DMS53 treated with DMSO at 0.1 percent for 48 hours (cell line): Measurements from ENCODE around the gene LMTK2.
"Not testable (repeated sequence)": the region's sequence is repeated elsewhere in the genome, so short reads cannot be mapped to it uniquely, and the experiment has no call there.

Experiments used
- DNase-seq: peaks from one replicate; lab custom pipeline; 2025; ENCODE audit not compliant: unreplicated experiment; lab: John Stamatoyannopoulos, UW

Gene LMTK2

DNA sequence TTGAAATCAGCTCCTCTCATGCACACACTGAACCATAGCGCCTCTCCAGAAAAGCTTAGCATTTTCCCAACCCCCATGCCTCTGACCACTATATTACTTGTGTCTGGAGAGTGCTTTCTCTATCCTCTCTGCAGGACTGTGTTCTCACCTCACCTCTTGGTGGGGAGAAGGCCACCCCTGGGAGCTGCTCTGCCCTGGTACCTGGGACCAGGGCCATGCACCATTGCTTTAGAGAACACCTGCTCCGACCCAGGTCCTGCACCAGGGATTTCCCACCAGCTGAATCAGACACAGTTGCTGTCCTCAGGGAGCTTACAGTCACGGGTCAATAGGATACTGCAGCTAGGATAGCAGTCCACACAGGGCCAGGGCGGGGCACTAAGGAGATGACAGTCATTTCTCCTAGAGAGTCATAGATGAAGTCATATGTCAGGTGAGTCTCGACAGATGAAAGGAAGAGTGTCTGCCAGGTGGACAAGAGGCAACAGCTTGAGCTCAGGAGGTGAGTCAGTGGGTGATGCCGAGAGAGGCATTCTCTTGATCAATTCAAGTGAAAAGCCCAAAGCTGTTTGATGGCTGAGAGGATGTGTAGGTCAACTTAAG is 619 bp upstream of the LMTK2 start:
- DNase-seq: peak; percentile 57

DNA sequence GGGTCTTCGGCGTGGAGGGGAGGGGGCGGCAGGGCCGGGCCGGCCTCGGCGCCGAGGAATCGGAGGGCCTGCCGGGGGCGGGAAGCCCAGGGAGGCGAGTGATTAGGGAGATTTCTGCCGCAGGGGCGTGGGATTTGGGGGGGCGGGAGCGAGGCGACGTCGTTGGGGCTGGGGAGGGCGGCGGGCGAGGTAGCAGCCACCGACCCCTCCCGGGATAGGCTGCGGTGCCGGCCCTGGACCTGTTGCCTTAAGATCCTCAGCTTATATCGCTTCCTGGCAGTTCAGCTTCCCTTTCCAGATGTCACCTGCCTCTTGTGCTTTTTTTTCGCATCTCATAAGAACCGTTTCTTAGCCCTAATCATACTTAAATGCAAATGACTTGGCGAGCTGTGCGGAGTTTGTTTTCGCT is 655 bp downstream of the LMTK2 start:
- DNase-seq: no peak

DNA sequence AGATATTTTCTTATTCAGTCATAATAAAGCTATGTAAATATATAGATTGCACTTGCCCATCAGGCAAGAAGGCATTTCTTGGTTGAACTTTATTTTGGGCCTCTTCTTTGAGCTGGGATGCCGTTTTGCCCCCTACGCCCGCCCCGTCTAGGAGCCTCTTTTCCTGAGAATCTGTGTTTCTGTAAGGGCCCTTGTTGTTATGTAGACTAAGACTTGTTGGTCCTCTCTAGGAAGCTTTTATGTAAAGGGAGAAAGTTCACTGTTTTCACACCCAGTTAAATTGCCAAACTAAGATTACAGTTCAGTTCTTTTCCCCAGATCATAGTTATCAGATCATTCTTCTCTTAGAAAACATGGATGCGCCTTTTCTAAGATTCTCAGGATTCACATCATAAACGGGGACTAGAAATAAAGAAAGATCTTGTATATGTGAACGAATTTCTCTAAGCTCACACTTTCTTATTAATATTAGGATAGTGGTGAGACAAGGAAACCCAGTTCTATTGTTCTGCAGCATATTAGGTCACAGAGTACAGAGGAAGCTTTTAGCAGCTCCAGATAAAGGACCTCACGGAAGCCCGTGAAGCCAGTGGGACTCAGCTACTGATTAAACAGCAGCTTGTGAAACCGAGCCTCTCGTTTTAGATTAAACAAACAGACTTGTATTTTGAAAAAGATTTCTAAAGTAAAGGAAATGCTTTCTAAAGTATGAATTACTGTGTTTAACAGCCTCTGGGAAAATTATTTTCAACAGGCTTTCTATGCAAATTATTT is 3.8 kb downstream of the LMTK2 start:
- DNase-seq: no peak

DNA sequence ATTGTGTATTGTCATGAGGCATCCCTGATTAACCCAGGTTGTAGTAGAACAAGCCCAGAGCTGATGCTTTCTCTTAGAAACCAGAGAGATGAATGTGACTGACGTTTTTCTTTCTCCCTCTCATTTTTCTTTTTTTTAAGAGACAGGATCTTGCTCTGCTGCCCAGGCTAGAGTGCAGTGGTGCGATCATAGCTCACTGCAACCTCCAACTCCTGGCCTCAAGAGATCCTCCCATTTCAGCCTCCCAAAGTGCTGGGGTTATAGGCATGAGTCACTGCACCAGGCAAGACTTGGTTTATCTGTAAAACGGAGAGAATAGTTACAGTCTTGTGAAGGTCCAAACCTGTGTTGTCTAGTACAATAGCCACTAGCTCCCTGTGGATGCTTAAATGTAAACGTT is 5.4 kb downstream of the LMTK2 start:
- no peak for DNase-seq

DNA sequence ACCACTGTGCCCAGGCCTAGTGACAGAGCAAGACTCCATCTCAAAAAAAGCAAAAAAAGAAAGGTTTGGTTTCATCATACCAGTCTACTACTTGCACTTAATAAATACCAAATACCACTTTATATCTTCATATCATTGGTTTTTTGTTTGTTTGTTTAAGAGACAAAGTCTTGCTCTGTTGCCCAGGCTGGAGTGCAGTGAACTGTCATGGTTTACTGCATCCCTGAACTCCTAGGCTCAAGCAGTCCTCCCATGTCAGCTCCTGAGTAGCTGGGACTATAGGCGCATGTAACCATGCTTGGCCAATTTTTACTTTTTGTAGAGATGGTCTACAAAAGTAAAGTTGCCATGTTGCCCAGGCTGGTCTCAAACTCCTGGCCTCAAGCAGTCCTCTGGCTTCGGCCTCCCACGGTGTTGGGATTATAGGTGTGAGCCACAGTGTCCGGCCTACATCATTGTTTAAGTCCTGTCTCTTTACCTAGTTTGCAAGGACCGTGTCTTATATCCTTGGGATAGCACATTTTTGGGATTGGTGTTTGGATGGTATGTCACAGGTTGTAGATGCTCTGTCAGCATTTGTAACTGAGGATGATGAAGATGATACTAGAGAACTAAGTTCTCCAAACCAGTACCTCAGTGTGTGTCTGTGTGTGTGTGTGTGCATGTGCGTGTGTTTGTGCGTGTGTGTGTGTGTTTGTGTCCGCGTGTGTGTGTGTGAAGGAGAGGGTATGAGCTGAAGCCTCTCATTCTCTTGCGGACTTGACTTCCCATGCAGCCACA is 9.3 kb downstream of the LMTK2 start:
- DNase-seq: no peak

DNA sequence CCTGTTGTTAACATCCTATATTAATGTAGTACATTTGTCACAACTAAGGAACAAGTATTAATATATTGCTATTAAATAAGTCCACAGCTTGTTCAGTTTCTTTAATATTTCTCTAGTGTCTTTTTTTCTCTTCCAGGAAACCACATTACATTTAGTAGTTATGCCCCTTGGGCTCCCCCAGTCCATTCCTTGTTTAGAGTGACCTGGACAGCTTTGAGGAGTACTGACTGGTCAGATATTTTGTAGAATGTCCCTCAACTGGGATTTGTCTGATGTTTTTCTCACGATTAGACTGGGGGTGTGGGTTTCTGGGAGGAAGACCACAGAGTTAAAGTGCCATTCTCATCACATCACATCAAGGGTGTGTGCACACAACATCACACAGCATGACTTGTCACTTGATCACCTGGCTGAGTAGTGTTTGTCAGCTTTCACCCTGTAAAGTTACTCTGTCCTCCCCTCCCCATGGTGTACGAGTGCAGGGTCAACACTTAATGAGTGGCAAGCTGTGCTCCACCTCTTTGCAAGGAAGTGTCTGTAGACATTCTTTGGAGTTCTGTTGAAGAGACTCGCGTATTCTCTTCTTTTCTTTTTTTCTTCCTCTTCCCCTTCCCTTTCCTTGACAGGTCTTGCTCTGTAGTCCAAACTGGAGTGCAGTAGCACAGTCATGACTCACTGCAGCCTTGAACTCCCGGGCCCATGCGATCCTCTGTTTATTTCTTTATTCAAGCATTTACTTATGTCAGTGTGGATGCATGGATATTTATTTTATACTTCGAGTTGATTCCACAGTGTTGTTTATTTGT is 10.2 kb downstream of the LMTK2 start:
- no peak for DNase-seq

DNA sequence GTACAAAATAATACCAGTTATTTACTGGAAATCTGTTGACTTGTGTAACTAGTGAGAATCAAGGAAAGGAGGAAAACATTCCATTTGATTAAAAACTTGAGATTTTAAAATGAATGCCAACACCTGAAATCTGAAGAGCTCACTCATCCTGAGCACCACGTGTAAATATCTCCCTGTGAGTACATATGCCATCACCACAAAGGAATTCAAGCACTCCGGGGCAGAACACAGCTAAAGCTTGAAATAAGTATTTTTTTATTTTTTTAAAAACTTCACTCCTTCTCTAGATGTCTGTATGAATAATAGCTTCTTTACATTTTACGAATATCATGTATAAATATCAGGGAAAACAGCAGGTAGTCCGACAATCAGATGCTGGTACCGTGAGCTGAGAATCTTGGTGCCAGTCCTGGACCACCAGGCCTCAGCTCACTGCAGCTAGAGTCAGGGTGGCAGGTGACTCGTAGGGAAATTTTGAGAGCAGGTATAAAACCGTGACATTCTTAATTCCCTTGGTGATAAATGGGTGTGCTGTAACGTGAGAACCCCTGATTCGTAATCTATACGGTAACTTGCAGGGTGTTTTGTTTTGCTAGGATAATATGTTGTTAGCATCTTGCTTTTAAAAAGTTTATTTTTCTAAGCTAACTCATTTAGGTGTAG is 12.7 kb downstream of the LMTK2 start:
- peak; percentile 11 for DNase-seq

DNA sequence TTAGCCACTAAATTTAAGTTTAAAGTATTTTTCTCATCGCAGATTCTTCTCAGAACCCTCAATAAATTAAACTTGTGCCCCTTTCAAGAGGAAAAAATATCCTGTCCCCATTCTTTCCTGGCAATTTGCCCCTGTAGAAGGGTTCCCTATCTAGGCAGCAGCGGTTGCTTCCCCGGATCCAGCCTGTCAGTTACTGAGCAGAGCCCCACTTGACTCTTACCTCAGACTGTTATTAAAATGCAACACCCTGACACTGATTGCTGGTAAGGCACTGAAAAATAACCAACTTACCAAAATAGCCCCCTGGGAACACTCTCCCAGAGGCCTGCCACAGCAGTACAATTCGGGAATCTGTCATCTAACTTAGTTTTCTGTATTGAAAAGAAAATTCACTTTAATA is 13.9 kb downstream of the LMTK2 start:
- no peak for DNase-seq

DNA sequence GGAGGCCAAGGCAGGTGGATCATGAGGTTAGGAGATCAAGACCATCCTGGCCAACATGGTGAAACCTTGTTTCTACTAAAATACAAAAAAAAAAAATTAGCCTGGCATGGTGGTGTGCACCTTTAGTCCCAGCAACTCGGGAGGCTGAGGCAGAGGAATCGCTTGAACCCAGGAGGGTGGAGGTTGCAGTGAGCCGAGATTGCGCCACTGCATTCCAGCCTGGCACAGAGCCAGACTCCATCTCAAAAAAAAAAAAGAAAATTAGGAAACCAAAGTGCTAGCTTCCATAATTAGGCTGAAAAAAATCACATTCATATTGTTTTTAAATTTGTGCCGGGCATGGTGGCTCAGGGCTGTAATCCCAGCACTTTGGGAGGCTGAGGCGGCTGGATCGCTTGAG is 14.7 kb downstream of the LMTK2 start:
- DNase-seq: not testable (repeated sequence)

DNA sequence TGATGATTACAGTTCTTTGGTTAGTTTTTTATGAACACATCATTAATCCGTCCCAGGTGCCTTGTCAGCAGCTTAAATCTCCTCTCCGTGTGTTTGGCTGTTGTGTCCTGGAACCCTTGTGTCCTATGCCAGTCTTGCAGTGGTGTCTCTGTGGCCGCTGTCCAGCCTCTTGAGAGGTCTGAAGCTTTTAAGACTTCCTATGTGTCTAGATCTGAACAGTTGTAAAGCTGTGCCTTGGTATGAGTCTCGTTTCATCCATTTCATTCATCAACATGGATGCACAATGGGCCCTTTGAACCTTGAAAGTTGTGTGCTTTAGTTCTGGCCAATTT is 16.7 kb downstream of the LMTK2 start:
- DNase-seq: no peak

DNA sequence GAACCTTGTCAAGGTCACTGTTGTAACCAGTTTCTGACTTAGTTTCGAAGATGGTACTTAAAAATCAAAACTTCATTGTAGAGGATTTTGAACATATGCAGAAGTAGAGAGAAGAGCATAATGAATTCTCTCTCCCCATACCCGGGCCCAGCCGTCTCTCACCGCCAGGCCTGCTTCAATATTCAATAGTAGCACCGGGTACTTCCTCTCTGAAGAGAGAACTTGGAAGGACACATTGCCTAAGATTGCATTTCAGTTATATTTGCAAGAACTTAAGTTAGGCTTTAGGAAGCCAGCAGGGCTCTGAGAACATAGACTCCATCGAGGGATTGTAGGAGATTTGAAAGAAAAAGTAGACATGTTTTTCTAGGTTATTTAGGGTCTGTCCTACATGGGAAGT is 19.1 kb downstream of the LMTK2 start:
- no peak for DNase-seq

DNA sequence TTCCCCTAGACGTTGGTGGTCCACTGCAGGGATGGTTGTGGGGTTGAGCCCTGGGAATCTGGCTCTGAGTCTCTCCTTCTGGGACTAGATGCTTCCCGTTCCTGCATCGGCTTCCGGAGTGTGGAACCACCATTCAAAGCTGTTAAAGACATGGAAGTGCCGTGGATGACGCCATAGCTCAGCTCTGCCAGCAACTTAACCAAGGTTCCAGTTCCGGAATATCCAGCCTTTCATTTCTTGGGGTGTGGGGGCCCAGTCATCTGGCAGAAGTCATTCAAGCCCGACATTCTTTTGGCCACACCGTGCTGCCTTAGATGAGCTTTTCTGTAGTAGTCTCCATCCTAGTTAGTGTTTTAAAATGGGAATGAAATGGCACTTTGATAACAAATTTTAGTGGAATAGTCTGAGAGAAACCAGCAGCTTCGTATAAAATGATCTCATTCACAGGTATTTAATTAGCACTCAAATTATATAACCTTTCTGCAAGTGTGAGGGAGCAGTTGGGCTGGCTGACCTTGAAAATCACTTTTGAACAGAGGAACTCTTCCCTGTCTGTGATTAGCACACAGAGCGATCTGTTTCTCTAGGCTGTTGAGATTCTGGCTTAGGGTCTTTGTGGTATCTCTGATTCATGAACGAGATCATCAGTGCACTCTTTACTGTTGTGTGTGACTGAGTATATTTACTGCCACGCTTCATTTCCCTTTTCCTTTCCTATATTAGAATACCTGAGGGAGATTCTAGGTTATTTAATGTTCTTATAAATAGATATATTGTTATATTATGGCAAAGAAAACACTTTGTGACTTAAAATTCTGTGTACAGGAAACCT is 19.9 kb downstream of the LMTK2 start:
- DNase-seq: no peak

DNA sequence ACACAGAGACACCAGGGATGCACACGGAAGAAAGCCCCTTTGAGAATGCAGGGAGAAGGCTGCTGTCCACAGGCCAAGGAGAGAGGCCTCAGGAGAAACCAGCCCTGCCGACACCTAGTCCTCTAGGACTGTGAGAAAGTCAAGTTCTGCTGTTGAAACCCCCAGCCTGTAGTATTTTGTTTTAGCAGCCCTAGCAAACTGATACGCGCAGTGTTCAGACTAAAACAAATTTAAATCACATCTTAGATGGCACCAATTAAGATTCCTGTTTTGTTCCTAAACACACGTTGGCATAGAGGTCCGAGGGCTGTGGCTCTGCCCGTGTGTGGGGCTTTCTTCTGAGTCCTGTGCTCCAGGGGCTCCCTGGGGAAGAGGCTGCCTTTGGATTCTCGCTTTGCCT is 21.7 kb downstream of the LMTK2 start:
- no peak for DNase-seq

DNA sequence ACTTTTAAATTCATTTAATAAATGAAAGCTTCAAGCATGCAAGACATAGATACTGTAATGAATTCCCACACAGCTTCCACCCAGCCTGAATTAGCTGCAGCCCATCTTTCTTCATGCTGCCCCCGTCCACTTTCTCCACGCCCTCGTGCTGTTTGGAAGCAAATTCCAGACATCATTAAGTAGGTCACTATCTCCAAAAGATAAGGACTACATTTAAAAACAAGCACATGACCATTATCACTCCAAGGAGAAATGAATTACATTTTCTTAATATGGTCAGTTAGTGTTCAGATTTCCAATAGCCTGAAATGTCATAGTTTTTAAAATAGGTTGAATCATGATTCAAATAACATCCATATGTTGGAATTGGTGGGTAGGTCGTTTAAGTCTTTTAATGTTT is 24.3 kb downstream of the LMTK2 start:
- no peak for DNase-seq

DNA sequence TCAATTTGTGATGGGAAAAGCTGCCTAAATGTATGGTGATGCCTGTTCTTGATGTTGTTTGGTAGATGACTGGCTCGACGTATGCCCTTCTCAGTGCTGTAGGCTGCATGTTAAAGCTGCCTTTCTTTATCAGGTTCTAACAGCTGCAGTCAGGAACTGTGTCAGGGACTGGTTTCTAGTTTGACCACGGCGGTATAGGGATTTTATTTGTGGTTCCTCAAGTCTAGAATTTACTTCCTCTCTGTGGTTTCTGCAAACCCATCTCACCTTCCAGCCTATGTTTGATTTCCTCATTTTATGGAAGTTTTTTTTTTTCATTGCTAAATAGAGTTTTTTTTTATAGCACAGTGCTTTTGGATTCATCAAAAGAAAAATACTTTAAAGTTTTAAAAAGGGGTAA is 26.5 kb downstream of the LMTK2 start:
- DNase-seq: no peak

DNA sequence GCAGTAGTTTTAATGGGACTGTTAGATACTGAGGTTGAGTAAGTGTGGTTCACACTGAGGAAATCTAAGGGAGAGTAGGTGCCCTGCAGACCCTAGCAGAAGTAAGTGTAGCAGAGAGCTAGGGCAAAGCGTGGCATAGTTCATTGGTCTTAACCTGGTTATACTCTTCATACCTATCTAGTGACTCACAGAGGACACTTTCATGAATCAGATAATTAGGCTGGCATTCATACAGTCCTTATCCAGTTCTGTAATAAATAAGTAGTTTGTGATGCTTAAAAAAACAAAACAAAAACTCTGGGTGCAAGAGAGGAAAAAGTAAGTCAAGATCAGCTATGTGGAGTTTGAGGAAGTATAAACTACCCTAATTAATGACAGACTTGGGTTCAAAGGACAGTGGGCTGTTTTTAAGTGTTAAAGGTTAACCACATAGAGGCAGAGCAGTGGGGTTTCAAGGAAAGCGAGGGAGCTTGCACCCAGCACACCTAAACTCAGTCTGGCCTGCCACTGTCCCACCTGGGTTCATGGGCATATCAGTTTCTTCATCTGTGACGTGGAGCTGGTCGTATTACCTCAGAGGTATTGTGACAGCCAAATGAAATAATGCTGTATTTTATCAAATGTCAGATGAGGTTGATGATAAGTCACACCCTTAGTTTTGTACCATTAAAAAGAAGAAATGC is 27.1 kb downstream of the LMTK2 start:
- DNase-seq: no peak

DNA sequence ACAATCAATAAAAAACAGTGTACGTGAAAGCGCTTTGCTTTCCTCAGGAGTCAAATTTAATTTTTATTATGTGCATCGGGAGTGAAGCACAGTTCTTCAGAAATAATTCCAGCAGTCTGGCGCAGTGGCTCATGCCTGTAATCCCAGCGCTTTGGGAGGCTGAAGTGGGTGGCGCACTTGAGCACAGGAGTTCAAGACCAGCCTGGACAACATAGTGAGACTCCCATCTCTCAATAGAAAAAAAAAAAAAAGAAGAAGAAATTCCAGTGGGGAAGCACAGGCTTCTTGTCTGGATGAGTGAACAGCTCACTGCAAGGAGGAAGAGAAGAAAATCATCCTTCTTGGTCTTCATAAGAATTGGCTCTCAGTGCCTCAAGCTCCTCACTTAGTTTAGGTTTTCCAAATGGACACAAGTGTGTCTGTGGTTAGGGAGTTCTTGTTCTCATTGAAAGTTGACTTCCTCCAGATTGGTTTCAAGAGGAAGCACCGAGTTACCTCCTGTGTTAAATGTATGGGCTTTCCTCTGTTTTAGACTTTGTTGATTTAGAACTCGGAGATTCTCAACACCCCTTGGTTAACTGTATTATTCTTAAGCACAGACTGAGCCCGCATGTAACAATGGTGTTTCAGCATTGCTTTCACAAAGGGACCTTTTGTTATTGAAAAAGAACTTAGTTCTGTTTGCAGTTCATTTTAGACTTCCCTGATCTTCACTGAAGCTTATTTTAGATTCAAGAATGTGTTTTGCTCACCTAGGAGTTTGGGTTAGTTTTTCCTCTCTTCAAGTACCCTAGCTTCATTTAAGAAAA is 28.0 kb downstream of the LMTK2 start:
- DNase-seq: no peak

DNA sequence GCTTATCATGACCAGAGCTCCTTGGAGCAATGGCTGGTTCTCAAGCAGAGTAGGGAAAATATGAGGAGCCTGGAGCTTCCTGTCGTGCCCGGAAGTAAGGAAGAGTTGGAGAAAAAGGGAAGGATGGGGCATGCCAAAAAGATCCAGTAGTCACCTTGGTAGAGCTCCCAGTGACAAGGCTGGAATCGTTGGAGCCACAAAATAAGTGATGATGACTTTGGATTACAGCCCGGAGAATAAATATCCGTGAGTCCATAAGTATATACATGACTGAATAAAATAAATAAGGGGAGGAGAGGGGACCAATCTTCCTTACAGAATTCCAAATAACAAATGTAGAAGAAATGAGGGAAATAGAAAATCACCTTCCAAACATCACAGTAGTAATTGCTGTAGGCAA is 29.3 kb downstream of the LMTK2 start:
- DNase-seq: no peak

DNA sequence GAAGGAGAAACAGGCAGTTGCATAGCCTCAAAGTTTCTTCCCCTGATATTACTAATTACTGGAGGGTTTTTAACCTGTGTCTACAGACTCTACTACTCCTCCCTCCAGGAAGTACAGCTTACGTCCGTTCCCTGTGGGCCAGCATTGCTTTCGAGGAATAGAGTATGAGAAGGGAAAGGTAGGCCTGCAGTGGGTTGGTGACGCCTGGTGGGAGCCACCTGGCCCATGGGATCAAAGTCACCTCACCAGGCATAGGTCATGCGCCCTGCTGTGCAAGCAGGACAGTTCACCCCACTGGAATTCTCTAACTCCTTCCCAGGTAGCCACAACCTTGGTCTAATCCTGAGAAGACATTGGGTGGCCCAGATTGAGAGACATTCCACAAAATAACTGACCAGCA is 29.8 kb downstream of the LMTK2 start:
- DNase-seq: no peak
